HCT116 (cell line): ENCODE measurements around the gene FAM234B. TPM values are rescaled to one million over a fixed set of nuclear protein-coding genes. Genes with fewer than 3 reads are reported as not detected.

ENCODE experiments used
- ATAC-seq: fragments of 200-7000 bp; cut with Tn5 transposase; 2 replicates; pipeline ENCODE4 v1.9.1; 2020; ENCODE audit warnings: mild to moderate bottlenecking, moderate library complexity
- BruUV-seq: library from RNA; stranded (reverse); fragments of 400-500 nt; replicated peaks from 2 replicates; lab custom pipeline; 2021; lab: Mats Ljungman, UMichigan
- CTCF ChIA-PET: fragments of 300-600 bp; sonication (Branson Sonifier 250); formaldehyde crosslinking; loops from one replicate; lab custom pipeline; 2021; ENCODE audit warnings: antibody characterized with exemption; lab: Charles Lee
- POLR2A ChIA-PET: fragments of 300-600, 350-600 bp; sonication (Branson Sonifier 250); formaldehyde crosslinking; loops from one replicate; lab custom pipeline; 2021; ENCODE audit warnings: antibody characterized with exemption; lab: Charles Lee
- RAD21 ChIA-PET, 2 experiments: fragments of 300-600 bp; sonication (Branson Sonifier 250); formaldehyde crosslinking; loops; one replicate each; lab custom pipeline; 2023; ENCODE audit warnings: low total read pairs in 2 of 2; ENCODE audit not compliant: uncharacterized antibody in 2 of 2, unreplicated experiment in 2 of 2, low non-redundant PET in 1 of 2; lab: Charles Lee
- DNase-seq: peaks from one replicate; pipeline ENCODE4 v3.0.0-alpha.2; 2010; ENCODE audit warnings: low read depth, low spot score
- H2AFZ ChIP-seq: fragments of 200-600 bp; shearing (Covaris generic), sonication (generic); 2 replicates; pipeline ENCODE4 v1.6.1; 2017; ENCODE audit warnings: low read depth, mixed run types, mixed read lengths, antibody characterized with exemption, low read length; ENCODE audit not compliant: poor library complexity, severe bottlenecking
- H3K27ac ChIP-seq: 2 replicates; pipeline ENCODE4 v1.5.1; 2012; ENCODE audit warnings: low read depth, low read length
- H3K27me3 ChIP-seq: fragments of 200-600 bp; sonication (generic); 2 replicates; pipeline ENCODE4 v1.6.1; 2016; ENCODE audit warnings: mixed run types, low read length, mixed read lengths; ENCODE audit not compliant: insufficient read depth
- H3K36me3 ChIP-seq, 2 experiments: fragments of 200-500 bp in 1 of 2; fragments of 200-600 bp in 1 of 2; sonication (Bioruptor generic) in 1 of 2; sonication (generic) in 1 of 2; 2 replicates each; pipeline versions ENCODE4 v1.5.1 to v1.6.1; 2014 to 2016; ENCODE audit warnings: low read length in 2 of 2, inconsistent platforms in 1 of 2, mixed read lengths in 1 of 2, mixed run types in 1 of 2; ENCODE audit not compliant: insufficient read depth in 2 of 2, control insufficient read depth in 1 of 2
- H3K4me1 ChIP-seq, 2 experiments: fragments of 200-600 bp in 1 of 2; sonication (generic) in 1 of 2; 2 replicates each; pipeline versions ENCODE4 v1.5.1 to v1.6.1; 2012 to 2017; ENCODE audit warnings: low read length in 2 of 2, inconsistent platforms in 1 of 2, mild to moderate bottlenecking in 1 of 2, mixed read lengths in 1 of 2, mixed run types in 1 of 2, moderate library complexity in 1 of 2; ENCODE audit not compliant: insufficient read depth in 2 of 2, control insufficient read depth in 1 of 2
- H3K4me2 ChIP-seq: fragments of 200-600 bp; sonication (generic); 2 replicates; pipeline ENCODE4 v1.6.1; 2017; ENCODE audit warnings: mixed run types, low read length, mixed read lengths
- H3K4me3 ChIP-seq, 2 experiments: fragments of 200-600 bp in 1 of 2; sonication (generic) in 1 of 2; replicated peaks in 1 of 2; 2 replicates each; pipeline ENCODE4 v1.5.1; 2011 to 2016; ENCODE audit warnings: low read length in 2 of 2, control low read depth in 1 of 2, low read depth in 1 of 2, mild to moderate bottlenecking in 1 of 2, mixed read lengths in 1 of 2, mixed run types in 1 of 2
- H3K79me2 ChIP-seq: fragments of 200-600 bp; sonication (generic); 2 replicates; pipeline ENCODE4 v1.6.1; 2017; ENCODE audit warnings: mild to moderate bottlenecking, mixed run types, low read length, moderate library complexity, mixed read lengths; ENCODE audit not compliant: insufficient read depth
- H3K9ac ChIP-seq: fragments of 200-600 bp; sonication (generic); 2 replicates; pipeline ENCODE4 v1.6.1; 2016; ENCODE audit warnings: low read length, mixed read lengths
- H3K9me2 ChIP-seq: fragments of 200-600 bp; sonication (generic), shearing (Covaris generic); 2 replicates; pipeline ENCODE4 v1.6.1; 2017; ENCODE audit warnings: mixed run types, mild to moderate bottlenecking, moderate library complexity; ENCODE audit not compliant: insufficient read depth
- H3K9me3 ChIP-seq, 2 experiments: fragments of 200-500 bp in 1 of 2; fragments of 200-600 bp in 1 of 2; sonication (Bioruptor generic) in 1 of 2; sonication (generic) in 1 of 2; 2 replicates each; pipeline ENCODE4 v1.6.1; 2014 to 2017; ENCODE audit warnings: low read length in 2 of 2, mixed read lengths in 2 of 2, inconsistent platforms in 1 of 2, low read depth in 1 of 2, mild to moderate bottlenecking in 1 of 2, mixed run types in 1 of 2, moderate library complexity in 1 of 2; ENCODE audit not compliant: control insufficient read depth in 1 of 2, insufficient read depth in 1 of 2
- H4K20me1 ChIP-seq: fragments of 200-600 bp; sonication (generic), shearing (Covaris generic); 2 replicates; pipeline ENCODE4 v1.6.1; 2017; ENCODE audit warnings: mixed run types, mild to moderate bottlenecking, moderate library complexity; ENCODE audit not compliant: insufficient read depth
- CBX3 ChIP-seq: IDR thresholded peaks from 2 replicates; pipeline ENCODE4 v1.6.1; 2012; ENCODE audit warnings: low read depth
- CEBPB ChIP-seq: IDR thresholded peaks from 2 replicates; pipeline ENCODE4 v1.6.1; 2012; ENCODE audit warnings: low read depth
- EZH2 ChIP-seq: fragments of 200-600 bp; sonication (generic); IDR thresholded peaks from 2 replicates; pipeline ENCODE4 v1.6.1; 2017; ENCODE audit warnings: antibody characterized with exemption, mixed run types
- EZH2phosphoT487 ChIP-seq: fragments of 200-600 bp; IDR thresholded peaks from 2 replicates; pipeline ENCODE4 v1.6.1; 2018; ENCODE audit warnings: antibody characterized with exemption, borderline replicate concordance
- FOSL1 ChIP-seq: IDR thresholded peaks from 2 replicates; pipeline ENCODE4 v1.6.1; 2012; ENCODE audit warnings: low read depth
- POLR2AphosphoS5 ChIP-seq: IDR thresholded peaks from 2 replicates; pipeline ENCODE4 v1.6.1; 2011; ENCODE audit warnings: mild to moderate bottlenecking, low read depth, low read length, moderate library complexity
- SIN3A ChIP-seq: IDR thresholded peaks from 2 replicates; pipeline ENCODE4 v1.6.1; 2012; ENCODE audit warnings: low read depth
- SP1 ChIP-seq: IDR thresholded peaks from 2 replicates; pipeline ENCODE4 v1.6.1; 2012; ENCODE audit warnings: low read depth
- intact Hi-C: fragments of 100-400 bp; cut with micrococcal nuclease; formaldehyde crosslinking; loops from 2 replicates; pipeline ENCODE4 v1.10.0; 2022
- total RNA-seq: library from RNA; stranded (reverse); gene quantifications from one replicate; pipeline ENCODE4 v1.2.1, GENCODE V29; 2021; ENCODE audit not compliant: unreplicated experiment
- TF ChIP-seq, protein P1 (sequence below): IDR thresholded peaks from 2 replicates; pipeline ENCODE4 v1.6.1; 2012
- TF ChIP-seq, protein P2 (sequence below): IDR thresholded peaks from 2 replicates; pipeline ENCODE4 v1.6.1; 2011; ENCODE audit warnings: mild to moderate bottlenecking, low read length, moderate library complexity; ENCODE audit not compliant: insufficient replicate concordance; ENCODE audit errors: extremely low read depth
- TF ChIP-seq, protein P3 (sequence below), 3 experiments: fragments of 200-600 bp in 1 of 3; sonication (generic) in 1 of 3; IDR thresholded peaks in 2 of 3; conservative IDR thresholded peaks in 1 of 3; 2 replicates each; pipeline ENCODE4 v1.5.1; 2012 to 2017; ENCODE audit warnings: low read depth in 2 of 3, low read length in 2 of 3, antibody characterized with exemption in 1 of 3, borderline replicate concordance in 1 of 3, control low read depth in 1 of 3, mild to moderate bottlenecking in 1 of 3, mixed read lengths in 1 of 3, mixed run types in 1 of 3, moderate library complexity in 1 of 3; ENCODE audit not compliant: insufficient read depth in 1 of 3

Gene FAM234B
- total RNA-seq, 1 experiment from 2014 or later, result 15.9 TPM

DNA sequence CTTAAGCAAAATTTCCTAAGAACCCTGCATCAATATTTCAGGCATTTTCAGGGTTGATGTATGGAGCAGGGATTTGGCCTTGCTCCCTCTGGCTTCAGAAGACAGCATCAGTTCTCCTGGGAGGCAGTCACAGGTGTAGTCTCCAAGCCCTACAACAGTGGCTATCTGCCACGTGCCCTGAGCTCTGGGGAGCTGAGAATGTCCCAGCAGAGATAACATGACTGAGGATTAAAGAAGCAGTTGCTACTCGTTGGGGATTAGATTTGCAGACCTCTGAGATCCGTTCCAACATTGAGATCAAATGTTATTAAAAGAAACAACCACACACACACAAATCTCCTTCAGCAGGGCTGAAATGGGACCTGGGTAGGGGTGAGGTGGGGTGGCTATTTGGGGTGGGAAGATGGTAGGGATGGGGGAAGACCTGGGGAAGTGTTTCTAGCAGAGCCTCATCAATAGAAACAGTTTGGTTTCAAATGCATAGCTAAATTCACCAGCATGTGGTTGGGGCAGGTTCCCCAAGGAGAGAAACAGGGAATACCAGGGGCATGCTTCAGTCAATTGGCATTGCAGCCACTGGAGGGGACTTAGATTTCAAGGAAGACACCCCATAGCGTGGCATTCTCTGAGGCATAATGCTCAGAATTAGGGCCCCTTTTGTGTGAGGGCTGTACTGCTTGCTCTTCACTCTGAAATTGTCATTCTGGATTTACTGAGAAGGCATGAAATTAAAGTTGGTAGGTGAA, 15.2 kb upstream of the FAM234B start:
- no peak overlapping the region for H2AFZ ChIP-seq
- no peaks in the 10 kb centered on the region for H3K36me3 ChIP-seq
- TF ChIP-seq, protein P1, sequence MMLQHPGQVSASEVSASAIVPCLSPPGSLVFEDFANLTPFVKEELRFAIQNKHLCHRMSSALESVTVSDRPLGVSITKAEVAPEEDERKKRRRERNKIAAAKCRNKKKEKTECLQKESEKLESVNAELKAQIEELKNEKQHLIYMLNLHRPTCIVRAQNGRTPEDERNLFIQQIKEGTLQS, result no peak
- TF ChIP-seq, protein P2, sequence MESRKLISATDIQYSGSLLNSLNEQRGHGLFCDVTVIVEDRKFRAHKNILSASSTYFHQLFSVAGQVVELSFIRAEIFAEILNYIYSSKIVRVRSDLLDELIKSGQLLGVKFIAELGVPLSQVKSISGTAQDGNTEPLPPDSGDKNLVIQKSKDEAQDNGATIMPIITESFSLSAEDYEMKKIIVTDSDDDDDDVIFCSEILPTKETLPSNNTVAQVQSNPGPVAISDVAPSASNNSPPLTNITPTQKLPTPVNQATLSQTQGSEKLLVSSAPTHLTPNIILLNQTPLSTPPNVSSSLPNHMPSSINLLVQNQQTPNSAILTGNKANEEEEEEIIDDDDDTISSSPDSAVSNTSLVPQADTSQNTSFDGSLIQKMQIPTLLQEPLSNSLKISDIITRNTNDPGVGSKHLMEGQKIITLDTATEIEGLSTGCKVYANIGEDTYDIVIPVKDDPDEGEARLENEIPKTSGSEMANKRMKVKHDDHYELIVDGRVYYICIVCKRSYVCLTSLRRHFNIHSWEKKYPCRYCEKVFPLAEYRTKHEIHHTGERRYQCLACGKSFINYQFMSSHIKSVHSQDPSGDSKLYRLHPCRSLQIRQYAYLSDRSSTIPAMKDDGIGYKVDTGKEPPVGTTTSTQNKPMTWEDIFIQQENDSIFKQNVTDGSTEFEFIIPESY, result no peak
- no peak for TF ChIP-seq EZH2
- no peak for TF ChIP-seq SP1
- TF ChIP-seq CBX3, result no peak
- TF ChIP-seq SIN3A, result no peak
- TF ChIP-seq, protein P3, sequence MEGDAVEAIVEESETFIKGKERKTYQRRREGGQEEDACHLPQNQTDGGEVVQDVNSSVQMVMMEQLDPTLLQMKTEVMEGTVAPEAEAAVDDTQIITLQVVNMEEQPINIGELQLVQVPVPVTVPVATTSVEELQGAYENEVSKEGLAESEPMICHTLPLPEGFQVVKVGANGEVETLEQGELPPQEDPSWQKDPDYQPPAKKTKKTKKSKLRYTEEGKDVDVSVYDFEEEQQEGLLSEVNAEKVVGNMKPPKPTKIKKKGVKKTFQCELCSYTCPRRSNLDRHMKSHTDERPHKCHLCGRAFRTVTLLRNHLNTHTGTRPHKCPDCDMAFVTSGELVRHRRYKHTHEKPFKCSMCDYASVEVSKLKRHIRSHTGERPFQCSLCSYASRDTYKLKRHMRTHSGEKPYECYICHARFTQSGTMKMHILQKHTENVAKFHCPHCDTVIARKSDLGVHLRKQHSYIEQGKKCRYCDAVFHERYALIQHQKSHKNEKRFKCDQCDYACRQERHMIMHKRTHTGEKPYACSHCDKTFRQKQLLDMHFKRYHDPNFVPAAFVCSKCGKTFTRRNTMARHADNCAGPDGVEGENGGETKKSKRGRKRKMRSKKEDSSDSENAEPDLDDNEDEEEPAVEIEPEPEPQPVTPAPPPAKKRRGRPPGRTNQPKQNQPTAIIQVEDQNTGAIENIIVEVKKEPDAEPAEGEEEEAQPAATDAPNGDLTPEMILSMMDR (IDR thresholded peaks at IDR 0.05 in 2 of 3, conservative IDR thresholded peaks at IDR 0.05 in 1 of 3; ENCODE audit: borderline replicate concordance in 1 of 3, insufficient read depth in 1 of 3, low read depth in 2 of 3, low read length in 2 of 3), result no peak
- TF ChIP-seq POLR2AphosphoS5, result no peak
- no peak for TF ChIP-seq FOSL1
- no peak for TF ChIP-seq CEBPB
- TF ChIP-seq EZH2phosphoT487, result no peak
- no peaks in the 10 kb centered on the region for H4K20me1 ChIP-seq
- intact Hi-C loops, result no loop called here
- H3K9me3 ChIP-seq, result no peaks in the 10 kb centered on the region
- H3K79me2 ChIP-seq, result no peaks in the 10 kb centered on the region
- H3K4me3 ChIP-seq, result no peak overlapping the region
- no peaks in the 10 kb centered on the region for H3K9me2 ChIP-seq
- H3K27me3 ChIP-seq, result no peaks in the 10 kb centered on the region
- no peak for ATAC-seq
- no peak overlapping the region for H3K27ac ChIP-seq
- POLR2A ChIA-PET, result no interaction called here
- no peak for DNase-seq
- no peak overlapping the region for H3K9ac ChIP-seq
- RAD21 ChIA-PET, result no interaction called here
- no TSS peak for BruUV-seq
- H3K4me1 ChIP-seq, result no peaks in the 10 kb centered on the region
- H3K4me2 ChIP-seq, result no peak overlapping the region
- CTCF ChIA-PET, result no interaction called here
